HG03135 (cell line): ENCODE data around the gene RNF151.
"Not testable (repeated sequence)": the region's sequence is repeated elsewhere in the genome, so short reads cannot be mapped to it uniquely, and the experiment has no call there.

Experiments used
- ATAC-seq: cut with Tn5 transposase; IDR thresholded peaks from one replicate; pipeline ENCODE4 v1.9.1; 2021; ENCODE audit warnings: mild to moderate bottlenecking, moderate library complexity; ENCODE audit not compliant: unreplicated experiment

RNF151 gene

GRCh38 chr16:2006317-2006716 is 39.7 kb downstream of the RNF151 start:
- ATAC-seq, result no peak

- ATAC-seq, result no peak
These were observed 40.6 kb downstream of the RNF151 start for GRCh38 chr16:2007081-2007836.

GRCh38 chr16:2008009-2008526 is 41.4 kb downstream of the RNF151 start:
- no peak for ATAC-seq

- ATAC-seq, result no peak
These were observed 42.0 kb downstream of the RNF151 start for GRCh38 chr16:2008631-2009163.

GRCh38 chr16:2009164-2009711 is 42.6 kb downstream of the RNF151 start:
- ATAC-seq, result peak; percentile 27

GRCh38 chr16:2009791-2010510 is 43.3 kb downstream of the RNF151 start, which contains the start of gene ZNF598:
Gene ZNF598, minus strand, starts transcription at chr16:2009821.
- peak; percentile 85 for ATAC-seq

GRCh38 chr16:2011726-2012125 is 45.1 kb downstream of the RNF151 start:
- ATAC-seq, result not testable (repeated sequence)

GRCh38 chr16:2013527-2013926 is 46.9 kb downstream of the RNF151 start:
- no peak for ATAC-seq

GRCh38 chr16:2015117-2015946 is 48.7 kb downstream of the RNF151 start:
- no peak for ATAC-seq

GRCh38 chr16:2015947-2016208 is 49.2 kb downstream of the RNF151 start:
- ATAC-seq, result no peak

GRCh38 chr16:2016407-2016922 is 49.8 kb downstream of the RNF151 start:
- ATAC-seq, result no peak
